ENCODE data around the gene ANKRD55.

Gene ANKRD55

DNA sequence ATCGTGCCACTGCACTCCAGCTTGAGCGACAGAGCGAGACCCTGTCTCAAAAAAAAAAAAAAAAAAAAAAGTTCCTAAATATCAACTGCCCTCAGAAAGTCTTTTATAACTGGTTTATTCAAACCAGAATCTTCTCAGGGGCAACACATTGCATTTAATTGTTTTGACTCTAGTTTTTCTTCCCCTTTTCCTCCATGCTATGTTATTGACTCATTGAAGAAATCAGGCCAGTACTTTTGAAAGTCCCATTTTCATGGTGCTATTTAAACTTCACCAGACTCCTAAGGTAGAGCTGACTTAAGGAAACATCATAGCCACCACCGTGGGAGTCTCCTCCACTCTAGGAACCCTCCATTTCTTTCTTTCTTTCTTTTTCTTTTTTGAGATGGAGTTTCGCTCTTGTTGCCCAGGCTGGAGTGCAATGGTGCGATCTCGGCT, 155.3 kb downstream of the ANKRD55 start:
- no peak for DNase-seq (ENCODE audit: low read depth)

- no peak for DNase-seq (ENCODE audit: low read depth)
These were observed 156.6 kb downstream of the ANKRD55 start for GRCh38 chr5:56076486-56076885.

- DNase-seq (ENCODE audit: low read depth): no peak
These were observed 157.8 kb downstream of the ANKRD55 start for GRCh38 chr5:56075361-56075760.

- DNase-seq (ENCODE audit: low read depth): no peak
These were observed 160.0 kb downstream of the ANKRD55 start for GRCh38 chr5:56072863-56073766.

- no peak for DNase-seq (ENCODE audit: low read depth)
These were observed 161.7 kb downstream of the ANKRD55 start for GRCh38 chr5:56071470-56071869.

DNA sequence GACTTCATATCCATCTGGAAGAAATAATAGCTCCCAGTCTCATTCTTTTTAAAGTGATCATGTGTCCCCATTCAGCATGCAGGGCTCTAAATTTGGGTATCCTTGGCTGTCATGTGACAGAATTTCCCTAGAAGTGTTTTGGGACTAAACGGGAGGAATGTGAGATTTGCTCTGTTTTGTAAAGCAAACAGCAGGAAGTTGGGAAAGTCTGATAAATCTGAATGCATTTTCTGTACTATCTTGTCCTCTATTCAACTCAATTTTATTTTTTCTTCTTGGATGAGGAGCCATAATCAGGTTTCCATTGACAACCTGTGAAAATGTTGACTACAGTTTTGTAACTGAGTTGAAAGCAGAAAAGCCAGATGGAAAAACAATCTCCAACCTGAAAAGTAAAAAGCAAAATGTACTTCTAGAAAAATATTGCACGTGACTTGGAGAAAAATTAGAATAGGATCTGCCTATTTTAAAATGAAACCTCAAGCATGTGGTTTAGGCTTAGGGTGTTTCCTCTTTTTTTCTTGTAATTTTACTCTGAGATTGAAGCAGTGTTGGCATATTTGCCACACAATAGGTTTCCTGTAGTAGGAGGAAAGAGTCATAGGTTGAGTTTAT, 162.2 kb downstream of the ANKRD55 start:
- no peak for DNase-seq (ENCODE audit: low read depth)

- no peak for DNase-seq (ENCODE audit: low read depth)
These were observed 163.4 kb downstream of the ANKRD55 start for GRCh38 chr5:56069652-56070226.

DNA sequence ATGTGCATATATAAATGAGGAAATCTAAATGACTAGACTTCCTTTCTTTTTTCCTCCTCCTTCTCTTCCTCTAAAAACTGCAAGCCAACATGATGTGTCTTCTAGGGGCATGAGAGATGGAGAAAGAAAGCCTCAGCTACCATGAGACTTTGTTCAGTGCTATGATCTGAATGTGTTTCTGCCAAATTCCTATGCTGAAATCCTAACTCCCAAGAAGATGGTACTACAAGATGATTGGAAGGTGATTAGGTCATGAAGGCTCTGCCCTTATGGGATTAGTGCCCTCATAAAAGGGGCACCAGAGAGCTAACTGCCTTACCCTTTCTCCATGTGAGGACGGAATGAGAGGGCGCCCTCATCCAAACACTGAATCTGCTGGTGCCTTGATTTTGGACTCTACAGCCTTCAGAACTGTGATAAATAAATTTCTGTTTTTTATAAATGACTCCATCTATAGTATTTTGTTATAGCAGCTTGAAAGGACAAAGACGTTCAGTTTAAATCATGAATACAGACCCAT, 166.1 kb downstream of the ANKRD55 start:
- DNase-seq (ENCODE audit: low read depth): no peak

- no peak for DNase-seq (ENCODE audit: low read depth)
These were observed 168.1 kb downstream of the ANKRD55 start for GRCh38 chr5:56064984-56065383.

GRCh38 chr5:56060276-56061110, 172.6 kb downstream of the ANKRD55 start:
- DNase-seq (ENCODE audit: low read depth): no peak

DNA sequence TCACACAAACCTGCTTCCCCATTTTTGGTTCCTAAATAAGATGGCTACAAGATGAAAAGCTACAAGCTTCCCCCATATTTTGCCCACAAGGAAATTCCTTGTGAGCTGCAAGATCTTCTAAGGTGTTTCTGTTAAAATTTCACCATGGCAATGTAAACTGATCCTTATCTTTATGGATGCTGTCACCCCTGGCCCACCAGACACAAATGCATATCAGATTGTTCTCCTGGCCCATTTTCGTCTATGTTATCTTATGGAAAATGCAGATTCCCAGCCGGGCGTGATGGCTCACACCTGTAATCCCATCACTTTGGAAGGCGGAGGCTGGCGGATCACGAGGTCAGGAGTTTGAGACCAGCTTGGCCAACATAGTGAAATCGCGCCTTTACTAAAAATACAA, 173.3 kb downstream of the ANKRD55 start:
- no peak for DNase-seq (ENCODE audit: low read depth)

DNA sequence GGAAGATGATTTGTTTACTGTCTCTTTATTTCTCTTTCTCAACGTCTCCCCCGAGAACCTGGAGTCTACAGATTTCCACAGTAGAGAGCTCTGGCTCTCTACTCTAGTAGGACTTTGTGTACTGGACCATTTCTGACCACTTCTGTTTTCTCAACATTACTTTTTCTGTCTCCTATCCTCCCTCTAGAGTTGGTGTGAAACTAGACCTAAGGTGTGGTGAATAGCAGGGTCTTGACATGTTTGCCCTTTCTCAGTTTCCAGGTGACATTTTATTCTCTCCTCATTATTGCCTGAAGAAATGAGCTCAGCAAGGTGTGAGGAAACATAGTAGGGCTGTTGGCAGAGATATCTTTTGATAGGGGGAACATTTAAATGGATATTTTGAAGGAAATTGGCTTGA, 176.3 kb downstream of the ANKRD55 start:
- no peak for DNase-seq (ENCODE audit: low read depth)

GRCh38 chr5:56055859-56056258, 177.3 kb downstream of the ANKRD55 start:
- DNase-seq (ENCODE audit: low read depth): no peak

- no peak for DNase-seq (ENCODE audit: low read depth)
These were observed 177.8 kb downstream of the ANKRD55 start for GRCh38 chr5:56055287-56055686.

DNA sequence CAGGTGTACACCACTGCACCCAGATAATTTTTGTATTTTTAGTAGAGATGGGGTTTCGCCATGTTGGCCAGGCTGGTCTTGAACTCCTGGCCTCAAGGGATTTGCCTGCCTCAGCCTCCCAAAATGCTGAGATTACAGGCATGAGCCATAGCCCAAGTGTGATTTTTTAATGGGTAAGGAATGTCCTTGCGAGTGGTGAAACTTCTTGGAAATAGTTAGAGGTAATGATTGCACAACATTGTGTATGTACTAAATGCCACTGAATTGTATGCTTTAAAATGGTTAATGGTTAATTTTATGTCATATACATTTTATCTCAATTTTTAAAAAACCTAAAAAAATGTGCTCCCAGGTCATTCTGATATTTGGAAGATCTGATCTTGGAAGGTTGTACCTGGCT, 178.5 kb downstream of the ANKRD55 start:
- no peak for DNase-seq (ENCODE audit: low read depth)

DNA sequence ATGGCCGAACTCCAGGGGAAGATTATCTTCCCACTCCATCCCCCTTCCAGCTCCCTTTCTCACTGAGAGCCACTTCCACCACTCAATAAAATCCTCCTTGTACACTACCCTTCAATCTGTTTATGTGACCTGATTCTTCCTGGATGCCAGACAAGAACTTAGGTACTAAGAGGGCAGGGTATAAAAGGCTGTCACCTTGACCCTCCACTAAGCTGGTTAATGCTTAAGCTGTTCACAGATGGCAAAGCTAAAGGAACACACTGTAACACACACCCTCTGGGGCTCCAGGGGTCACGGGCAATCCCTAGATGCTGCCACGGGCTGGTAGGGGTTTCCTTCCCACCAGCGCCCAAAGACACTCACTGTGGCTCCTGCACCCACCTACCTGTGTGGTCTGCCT, 179.8 kb downstream of the ANKRD55 start:
- DNase-seq (ENCODE audit: low read depth): no peak

GRCh38 chr5:56052735-56053134, 180.4 kb downstream of the ANKRD55 start:
- no peak for DNase-seq (ENCODE audit: low read depth)

DNA sequence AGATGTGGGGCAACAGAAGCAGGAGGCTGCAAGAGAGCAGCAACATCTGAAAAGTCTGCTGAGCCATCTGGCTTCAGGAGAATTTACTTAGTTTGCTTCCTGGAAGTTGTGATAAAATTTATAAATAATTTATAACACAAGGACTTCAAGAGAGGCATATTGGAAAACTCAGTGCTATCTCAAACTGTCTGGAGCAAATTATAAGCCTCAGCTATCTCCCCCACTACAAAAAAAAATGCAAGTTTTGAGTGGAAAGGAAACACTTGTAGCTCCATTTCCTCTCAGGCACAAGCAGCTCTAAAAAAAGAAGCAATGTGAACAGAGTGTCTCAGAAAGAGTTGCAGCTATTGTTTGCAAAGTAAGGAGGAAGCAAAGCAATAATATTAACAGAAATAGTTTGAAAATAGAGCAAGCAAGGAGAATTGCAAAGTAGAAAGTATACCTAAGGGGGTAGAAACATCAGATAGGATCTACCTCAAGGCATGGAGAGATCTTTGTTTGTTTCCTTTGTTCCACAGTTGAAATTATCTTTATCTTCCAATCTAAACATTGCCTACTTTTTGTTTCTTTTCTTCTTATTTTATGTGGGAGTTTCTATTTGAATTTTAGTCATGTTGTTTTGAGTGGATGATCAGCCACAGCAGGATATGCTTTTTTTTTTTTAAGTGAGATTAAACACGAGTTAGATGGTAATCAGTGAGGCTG, 182.4 kb downstream of the ANKRD55 start:
- DNase-seq (ENCODE audit: low read depth): no peak
